ENCODE data around the gene WASF3.

DNA sequence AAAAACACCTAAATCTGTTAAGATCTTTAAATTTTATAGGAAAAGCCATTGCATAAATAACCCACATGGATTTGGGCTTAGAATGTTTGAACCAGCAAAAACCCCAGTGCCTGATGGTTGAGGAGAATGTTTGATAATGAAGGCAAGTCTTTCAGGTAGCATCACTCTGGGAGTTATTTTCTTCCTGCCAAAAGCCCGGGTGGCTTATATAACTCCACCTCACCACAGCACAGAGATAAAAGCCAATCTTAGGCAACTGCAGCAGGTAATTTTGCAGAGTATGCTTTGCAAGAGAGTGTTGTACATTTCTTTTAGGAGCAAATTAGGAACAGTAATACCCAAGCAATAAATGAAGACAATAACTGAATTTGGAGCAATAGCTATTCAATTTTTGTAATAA is 7.8 kb upstream of the WASF3 start:
- TF ChIP-seq, protein P1, sequence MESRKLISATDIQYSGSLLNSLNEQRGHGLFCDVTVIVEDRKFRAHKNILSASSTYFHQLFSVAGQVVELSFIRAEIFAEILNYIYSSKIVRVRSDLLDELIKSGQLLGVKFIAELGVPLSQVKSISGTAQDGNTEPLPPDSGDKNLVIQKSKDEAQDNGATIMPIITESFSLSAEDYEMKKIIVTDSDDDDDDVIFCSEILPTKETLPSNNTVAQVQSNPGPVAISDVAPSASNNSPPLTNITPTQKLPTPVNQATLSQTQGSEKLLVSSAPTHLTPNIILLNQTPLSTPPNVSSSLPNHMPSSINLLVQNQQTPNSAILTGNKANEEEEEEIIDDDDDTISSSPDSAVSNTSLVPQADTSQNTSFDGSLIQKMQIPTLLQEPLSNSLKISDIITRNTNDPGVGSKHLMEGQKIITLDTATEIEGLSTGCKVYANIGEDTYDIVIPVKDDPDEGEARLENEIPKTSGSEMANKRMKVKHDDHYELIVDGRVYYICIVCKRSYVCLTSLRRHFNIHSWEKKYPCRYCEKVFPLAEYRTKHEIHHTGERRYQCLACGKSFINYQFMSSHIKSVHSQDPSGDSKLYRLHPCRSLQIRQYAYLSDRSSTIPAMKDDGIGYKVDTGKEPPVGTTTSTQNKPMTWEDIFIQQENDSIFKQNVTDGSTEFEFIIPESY (IDR thresholded peaks at IDR 0.05; ENCODE audit: extremely low read depth, insufficient replicate concordance, low read length) = no peak
- TF ChIP-seq POLR2A (IDR thresholded peaks at IDR 0.05; ENCODE audit: borderline replicate concordance, extremely low read depth, insufficient read depth, insufficient read length) (no peak), POLR2AphosphoS5 (IDR thresholded peaks at IDR 0.05; ENCODE audit: low read depth, low read length) (no peak), CEBPB (IDR thresholded peaks at IDR 0.05; ENCODE audit: low read depth) (no peak), FOSL1 (IDR thresholded peaks at IDR 0.05; ENCODE audit: low read depth) (no peak), EZH2 (IDR thresholded peaks at IDR 0.05) (no peak), EZH2phosphoT487 (IDR thresholded peaks at IDR 0.05; ENCODE audit: borderline replicate concordance) (no peak), EGR1 (IDR thresholded peaks at IDR 0.05; ENCODE audit: low read depth) (no peak), ELF1 (IDR thresholded peaks at IDR 0.05; ENCODE audit: borderline replicate concordance, low read depth) (no peak), SRF (IDR thresholded peaks at IDR 0.05; ENCODE audit: low read depth) (no peak)
- TF ChIP-seq, protein P2, sequence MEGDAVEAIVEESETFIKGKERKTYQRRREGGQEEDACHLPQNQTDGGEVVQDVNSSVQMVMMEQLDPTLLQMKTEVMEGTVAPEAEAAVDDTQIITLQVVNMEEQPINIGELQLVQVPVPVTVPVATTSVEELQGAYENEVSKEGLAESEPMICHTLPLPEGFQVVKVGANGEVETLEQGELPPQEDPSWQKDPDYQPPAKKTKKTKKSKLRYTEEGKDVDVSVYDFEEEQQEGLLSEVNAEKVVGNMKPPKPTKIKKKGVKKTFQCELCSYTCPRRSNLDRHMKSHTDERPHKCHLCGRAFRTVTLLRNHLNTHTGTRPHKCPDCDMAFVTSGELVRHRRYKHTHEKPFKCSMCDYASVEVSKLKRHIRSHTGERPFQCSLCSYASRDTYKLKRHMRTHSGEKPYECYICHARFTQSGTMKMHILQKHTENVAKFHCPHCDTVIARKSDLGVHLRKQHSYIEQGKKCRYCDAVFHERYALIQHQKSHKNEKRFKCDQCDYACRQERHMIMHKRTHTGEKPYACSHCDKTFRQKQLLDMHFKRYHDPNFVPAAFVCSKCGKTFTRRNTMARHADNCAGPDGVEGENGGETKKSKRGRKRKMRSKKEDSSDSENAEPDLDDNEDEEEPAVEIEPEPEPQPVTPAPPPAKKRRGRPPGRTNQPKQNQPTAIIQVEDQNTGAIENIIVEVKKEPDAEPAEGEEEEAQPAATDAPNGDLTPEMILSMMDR (IDR thresholded peaks at IDR 0.05 in 2 of 3, conservative IDR thresholded peaks at IDR 0.05 in 1 of 3; ENCODE audit: borderline replicate concordance in 1 of 3, insufficient read depth in 1 of 3, low read depth in 2 of 3, low read length in 2 of 3) = no peak
- TF ChIP-seq, protein P3, sequence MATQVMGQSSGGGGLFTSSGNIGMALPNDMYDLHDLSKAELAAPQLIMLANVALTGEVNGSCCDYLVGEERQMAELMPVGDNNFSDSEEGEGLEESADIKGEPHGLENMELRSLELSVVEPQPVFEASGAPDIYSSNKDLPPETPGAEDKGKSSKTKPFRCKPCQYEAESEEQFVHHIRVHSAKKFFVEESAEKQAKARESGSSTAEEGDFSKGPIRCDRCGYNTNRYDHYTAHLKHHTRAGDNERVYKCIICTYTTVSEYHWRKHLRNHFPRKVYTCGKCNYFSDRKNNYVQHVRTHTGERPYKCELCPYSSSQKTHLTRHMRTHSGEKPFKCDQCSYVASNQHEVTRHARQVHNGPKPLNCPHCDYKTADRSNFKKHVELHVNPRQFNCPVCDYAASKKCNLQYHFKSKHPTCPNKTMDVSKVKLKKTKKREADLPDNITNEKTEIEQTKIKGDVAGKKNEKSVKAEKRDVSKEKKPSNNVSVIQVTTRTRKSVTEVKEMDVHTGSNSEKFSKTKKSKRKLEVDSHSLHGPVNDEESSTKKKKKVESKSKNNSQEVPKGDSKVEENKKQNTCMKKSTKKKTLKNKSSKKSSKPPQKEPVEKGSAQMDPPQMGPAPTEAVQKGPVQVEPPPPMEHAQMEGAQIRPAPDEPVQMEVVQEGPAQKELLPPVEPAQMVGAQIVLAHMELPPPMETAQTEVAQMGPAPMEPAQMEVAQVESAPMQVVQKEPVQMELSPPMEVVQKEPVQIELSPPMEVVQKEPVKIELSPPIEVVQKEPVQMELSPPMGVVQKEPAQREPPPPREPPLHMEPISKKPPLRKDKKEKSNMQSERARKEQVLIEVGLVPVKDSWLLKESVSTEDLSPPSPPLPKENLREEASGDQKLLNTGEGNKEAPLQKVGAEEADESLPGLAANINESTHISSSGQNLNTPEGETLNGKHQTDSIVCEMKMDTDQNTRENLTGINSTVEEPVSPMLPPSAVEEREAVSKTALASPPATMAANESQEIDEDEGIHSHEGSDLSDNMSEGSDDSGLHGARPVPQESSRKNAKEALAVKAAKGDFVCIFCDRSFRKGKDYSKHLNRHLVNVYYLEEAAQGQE (IDR thresholded peaks at IDR 0.05; ENCODE audit: low read depth) = no peak
- TF ChIP-seq, protein P4, sequence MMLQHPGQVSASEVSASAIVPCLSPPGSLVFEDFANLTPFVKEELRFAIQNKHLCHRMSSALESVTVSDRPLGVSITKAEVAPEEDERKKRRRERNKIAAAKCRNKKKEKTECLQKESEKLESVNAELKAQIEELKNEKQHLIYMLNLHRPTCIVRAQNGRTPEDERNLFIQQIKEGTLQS (IDR thresholded peaks at IDR 0.05) = no peak
